ENCODE results near the gene TICAM2.

- TF ChIP-seq, protein P1, sequence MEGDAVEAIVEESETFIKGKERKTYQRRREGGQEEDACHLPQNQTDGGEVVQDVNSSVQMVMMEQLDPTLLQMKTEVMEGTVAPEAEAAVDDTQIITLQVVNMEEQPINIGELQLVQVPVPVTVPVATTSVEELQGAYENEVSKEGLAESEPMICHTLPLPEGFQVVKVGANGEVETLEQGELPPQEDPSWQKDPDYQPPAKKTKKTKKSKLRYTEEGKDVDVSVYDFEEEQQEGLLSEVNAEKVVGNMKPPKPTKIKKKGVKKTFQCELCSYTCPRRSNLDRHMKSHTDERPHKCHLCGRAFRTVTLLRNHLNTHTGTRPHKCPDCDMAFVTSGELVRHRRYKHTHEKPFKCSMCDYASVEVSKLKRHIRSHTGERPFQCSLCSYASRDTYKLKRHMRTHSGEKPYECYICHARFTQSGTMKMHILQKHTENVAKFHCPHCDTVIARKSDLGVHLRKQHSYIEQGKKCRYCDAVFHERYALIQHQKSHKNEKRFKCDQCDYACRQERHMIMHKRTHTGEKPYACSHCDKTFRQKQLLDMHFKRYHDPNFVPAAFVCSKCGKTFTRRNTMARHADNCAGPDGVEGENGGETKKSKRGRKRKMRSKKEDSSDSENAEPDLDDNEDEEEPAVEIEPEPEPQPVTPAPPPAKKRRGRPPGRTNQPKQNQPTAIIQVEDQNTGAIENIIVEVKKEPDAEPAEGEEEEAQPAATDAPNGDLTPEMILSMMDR (IDR thresholded peaks at IDR 0.05 in 4 of 5, conservative IDR thresholded peaks at IDR 0.05 in 1 of 5) = no peak
- no peak for TF ChIP-seq POLR2A (IDR thresholded peaks at IDR 0.05)
These were observed 14.2 kb upstream of the TICAM2 start for GRCh38 chr5:115616472-115616871.

Data from gastrocnemius medialis (tissue), 4 donors.